ENCODE results near the gene BAD. TPM values are rescaled to one million over a fixed set of nuclear protein-coding genes. Genes with fewer than 3 reads are reported as not detected.

Gene BAD
- polyA plus RNA-seq, 3 donors = 40.5 to 115 (median 70.6) TPM

DNA sequence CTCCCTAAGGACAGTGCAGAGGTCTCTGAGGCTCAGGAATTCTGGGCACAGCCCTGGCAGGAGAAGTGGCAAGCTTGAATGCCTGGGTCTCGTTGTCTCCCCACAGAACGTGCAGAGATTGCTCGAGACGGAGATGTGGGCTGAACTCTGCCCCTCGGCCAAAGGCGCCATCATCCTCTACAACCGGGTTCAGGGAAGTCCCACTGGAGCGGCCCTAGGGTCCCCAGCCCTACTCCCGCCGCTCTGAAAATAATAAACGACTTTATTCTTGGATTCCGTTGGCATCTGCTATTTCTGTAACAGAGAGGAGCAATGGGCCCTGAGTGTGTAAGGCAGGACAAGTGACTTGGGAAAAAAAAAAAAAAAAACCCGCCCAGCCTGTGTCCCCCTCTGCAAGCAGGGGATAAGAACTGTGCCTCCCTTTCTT is 54.7 kb downstream of the BAD start:
- WGBS, 3 donors = 28 to 42% (median 34%) methylated on average over 13 of the region's 13 CpGs
- no peak overlapping the region for H3K27ac ChIP-seq (ENCODE audit: low read depth, low read length)

DNA sequence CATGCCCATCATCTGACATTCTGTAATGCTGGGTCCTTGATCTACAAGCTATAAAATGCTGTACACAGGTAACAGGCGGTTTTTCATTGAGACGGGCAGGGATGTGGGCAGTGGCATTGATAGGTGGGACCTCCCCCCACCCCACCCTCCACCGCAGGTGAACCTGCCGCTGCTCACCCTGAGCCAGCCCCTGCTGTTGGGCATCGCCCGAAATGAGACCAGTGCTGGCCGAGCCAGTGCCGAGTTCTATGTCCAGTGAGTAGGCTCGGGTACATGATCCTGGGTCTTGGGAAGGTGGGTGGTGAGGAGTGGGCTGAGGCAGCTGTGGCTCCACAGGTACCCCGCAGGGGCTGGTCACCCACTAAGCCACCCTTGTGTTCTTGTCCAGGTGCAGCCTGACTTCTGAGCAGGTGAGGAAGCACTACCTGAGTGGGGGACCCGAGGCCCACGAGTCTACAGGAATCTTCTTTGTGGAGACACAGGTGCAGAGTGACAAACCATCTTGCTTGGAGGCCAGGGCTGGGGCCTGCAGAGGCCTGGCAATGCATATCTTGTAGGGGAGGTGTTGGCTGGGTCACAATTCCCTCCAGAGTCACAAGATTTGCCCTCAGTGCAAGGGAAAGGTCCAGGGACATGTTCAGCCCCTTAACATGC is 55.2 kb downstream of the BAD start:
- no peak overlapping the region for H3K27ac ChIP-seq (ENCODE audit: low read depth, low read length)
- WGBS, 3 donors = 78 to 91% (median 89%) methylated on average over 12 of the region's 12 CpGs

DNA sequence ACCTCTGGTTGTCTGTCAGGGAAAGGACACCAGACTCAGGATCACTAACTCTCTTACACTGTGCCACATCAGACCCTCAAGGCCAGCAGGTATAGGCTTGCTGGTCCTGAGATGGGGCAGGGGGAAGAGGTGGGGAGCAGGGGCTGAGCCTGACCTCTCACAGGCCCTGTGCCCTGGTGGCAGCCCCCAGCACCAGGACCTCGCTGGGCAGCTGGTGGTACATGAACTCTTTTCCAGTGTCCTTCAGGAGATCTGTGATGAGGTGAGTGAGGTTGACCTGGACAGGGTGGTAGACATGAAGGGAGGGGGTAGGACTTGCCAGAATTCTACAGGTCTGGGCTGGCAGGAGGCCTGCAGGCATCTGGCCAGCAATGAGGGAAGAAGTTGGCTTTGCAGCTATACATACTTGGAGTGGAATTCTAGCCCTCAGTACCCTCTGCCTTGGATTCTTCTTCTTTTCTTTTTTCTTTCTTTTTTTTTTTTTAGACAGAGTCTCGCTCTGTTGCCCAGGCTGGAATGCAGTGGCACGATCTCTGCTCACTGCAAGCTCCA is 57.0 kb downstream of the BAD start:
- WGBS, 3 donors = 51 to 92% (median 84%) methylated on average over 2 to 3 of the region's 3 CpGs
- H3K27ac ChIP-seq (ENCODE audit: low read depth, low read length) = no peak overlapping the region

DNA sequence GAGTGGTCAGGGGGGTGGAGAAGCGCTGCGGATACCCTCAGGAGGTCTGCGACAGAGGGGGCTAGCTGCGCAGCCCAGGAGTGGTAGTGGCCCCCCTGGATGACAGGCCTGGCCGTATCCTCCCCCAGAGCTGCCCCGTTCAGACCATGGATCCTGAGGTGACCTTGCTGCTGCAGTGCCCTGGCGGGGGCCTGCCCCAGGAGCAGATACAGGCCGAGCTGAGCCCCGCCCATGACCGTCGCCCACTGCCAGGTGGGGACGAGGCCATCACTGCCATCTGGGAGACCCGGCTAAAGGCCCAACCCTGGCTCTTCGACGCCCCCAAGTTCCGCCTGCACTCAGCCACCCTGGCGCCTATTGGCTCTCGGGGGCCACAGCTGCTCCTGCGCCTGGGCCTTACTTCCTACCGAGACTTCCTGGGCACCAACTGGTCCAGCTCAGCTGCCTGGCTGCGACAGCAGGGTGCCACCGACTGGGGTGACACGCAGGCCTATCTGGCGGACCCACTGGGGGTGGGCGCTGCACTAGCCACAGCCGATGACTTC is 57.9 kb downstream of the BAD start:
- H3K27ac ChIP-seq (ENCODE audit: low read depth, low read length) = peak overlapping the region; percentile 48
- 5 to 12% (median 8%) methylated on average over 22 to 26 of the region's 26 CpGs for WGBS, 3 donors

DNA sequence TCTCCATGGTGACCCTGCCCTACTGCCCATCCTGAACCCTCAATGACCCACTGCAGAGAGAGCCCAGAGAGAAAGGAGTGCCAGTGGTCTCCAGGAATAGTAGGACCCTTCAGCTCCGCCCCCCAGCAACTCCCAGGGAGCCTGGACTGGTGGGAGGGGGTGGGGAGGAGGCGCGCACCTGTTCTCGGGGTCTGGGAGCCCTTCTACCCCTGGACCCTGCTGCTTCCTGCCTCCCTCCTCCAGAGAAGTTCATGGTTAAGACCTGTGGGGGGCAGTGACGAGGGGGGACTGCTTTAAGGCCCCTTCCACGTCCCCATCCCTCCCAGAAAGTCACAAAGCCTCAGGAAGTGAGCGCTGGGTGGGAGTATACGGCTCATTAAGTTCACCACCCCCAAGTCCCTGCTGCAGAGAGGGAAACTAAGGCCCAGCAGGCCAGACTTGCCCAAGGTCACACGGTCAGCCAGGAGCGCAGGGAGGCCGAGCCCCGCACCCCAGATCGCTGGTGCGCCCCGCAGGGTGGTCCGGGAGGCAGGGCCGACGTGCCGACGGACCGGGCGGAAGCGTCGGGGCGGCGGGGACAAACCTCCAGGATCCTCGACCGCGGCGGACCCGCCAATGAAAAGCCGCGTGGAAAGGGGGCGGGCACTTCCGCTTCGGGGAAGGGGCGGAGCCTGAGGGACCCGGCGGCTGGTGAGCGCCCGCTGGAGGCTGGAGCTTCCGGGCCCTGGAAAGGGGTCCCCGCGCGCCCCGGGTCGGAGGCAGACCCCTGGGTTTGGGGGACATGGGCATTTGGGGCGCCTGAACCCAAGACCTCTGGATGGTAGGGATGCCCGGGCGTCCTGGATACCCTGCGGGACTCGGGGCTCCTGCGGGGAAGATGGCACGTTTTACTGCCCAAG is 58.6 kb downstream of the BAD start, which contains the start of the genes NUDT22 and TRPT1:
NUDT22 (plus strand) TSS at position 667 of the 899 bp plus-strand sequence. CDS start 379 bp downstream, outside the sequence.
TRPT1 (minus strand) TSS at position 579 of the 899 bp plus-strand sequence; CDS start at position 253, 326 bp downstream.
- peak within 1 kb of the TSS; percentile 48 for H3K27ac ChIP-seq (ENCODE audit: low read depth, low read length)
- WGBS, 3 donors = 1% methylated on average over 52 to 54 of the region's 54 CpGs

DNA sequence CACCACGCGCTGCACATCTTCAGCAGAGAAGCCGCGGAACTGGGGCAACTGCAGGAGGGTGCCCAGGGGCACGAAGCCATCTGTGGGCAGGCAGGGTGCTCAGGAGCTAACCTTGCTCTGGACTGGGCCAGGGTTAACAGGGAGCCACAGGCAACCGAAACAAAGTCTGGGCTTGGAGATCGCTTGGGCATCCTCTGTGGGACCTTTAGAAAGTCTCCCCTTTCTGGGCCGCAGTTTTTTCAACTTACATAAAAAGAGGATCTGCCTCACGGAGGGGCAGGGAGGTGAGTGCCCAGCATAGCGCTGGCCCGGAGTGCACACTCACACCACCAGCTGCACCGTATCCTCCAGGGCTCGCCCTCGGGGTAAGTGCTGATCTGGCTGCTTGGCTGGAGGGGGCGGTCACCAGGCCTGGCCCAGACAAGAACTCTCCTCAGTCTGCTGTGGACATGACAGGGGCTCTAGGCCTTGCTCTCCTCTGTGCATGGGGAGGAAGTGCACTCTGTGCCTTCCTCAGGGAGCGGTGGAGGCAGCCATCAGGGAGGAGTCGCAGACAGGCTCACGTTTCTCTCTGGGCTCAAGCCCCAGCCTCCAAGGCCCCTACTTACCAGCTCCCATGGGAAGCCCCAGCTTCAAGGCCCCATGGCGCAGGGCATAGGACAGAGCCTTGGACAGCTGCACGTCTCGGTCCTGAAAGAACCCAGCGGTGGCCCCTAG is 59.4 kb downstream of the BAD start:
- H3K27ac ChIP-seq (ENCODE audit: low read depth, low read length) = no peak overlapping the region
- WGBS, 3 donors = 56 to 65% (median 62%) methylated on average over 22 of the region's 22 CpGs

DNA sequence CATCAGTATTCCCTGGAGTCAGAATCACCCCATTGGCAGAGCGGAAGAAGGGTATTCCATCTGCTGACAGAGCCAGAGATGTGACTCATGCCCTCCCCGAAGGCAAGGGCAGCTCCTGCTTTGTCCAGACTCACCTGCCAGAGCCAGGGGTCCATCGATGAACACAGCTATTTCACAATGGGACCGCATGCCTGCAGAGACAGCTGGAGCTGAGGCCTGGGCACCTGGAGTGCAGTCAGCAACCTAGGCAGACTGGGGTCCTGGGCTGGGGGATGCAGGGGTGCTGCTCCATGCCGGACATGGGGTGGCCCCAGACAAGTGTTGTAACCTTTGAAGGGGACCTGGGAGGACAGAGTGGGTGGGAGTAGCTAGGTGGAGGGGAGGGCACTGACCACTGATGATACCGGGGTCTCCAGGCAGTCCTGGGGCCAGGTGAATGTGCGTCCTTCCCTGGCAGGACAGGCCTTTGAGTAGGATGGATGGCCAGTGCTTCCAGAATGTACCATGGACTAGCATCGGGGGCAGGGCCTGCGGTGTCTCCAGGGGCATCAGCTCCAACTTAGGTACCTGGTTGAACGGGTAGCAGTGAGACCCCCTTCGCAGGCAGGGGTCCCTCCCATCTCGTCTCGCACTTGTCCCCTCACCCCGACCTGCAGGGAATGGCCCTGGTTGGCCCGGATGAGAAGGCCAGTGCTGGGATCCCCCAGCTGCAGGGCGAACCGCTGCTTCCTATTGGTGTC is 60.1 kb downstream of the BAD start:
- H3K27ac ChIP-seq (ENCODE audit: low read depth, low read length) = no peak overlapping the region
- WGBS, 3 donors = 88 to 91% (median 90%) methylated on average over 17 of the region's 17 CpGs

DNA sequence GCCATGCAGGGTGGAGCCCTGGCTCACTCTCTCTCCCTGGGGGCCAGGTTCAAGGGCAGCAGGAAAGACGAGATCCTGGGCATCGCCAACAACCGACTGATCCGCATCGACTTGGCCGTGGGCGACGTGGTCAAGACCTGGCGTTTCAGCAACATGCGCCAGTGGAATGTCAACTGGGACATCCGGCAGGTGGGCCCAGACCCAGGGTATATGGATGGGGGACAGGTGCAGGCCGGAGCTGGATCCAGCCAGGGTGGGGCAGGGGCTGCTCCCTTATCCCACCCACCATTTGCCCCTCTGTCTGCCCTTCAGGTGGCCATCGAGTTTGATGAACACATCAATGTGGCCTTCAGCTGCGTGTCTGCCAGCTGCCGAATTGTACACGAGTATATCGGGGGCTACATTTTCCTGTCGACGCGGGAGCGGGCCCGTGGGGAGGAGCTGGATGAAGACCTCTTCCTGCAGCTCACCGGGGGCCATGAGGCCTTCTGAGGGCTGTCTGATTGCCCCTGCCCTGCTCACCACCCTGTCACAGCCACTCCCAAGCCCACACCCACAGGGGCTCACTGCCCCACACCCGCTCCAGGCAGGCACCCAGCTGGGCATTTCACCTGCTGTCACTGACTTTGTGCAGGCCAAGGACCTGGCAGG is 61.3 kb downstream of the BAD start:
- 66 to 80% (median 73%) methylated on average over 24 of the region's 24 CpGs for WGBS, 3 donors
- no peak overlapping the region for H3K27ac ChIP-seq (ENCODE audit: low read depth, low read length)

DNA sequence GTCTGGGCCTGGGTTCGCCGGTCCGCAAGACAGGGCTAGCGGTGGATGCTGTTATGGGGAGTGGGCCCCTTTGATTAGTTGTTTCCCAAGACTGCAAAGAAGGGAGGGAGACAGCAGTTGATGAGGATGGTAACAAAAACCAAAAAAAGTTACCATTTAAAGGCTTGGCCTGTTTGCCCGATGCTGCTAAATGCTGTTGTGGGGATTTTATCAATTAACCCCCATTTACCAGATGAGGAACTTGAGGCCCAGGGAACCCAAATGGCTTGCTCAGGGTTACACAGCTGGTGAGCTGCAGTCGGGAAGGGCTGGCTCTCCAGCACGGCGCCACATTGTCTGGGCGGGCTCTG is 61.8 kb downstream of the BAD start:
- WGBS, 3 donors = 67 to 77% (median 69%) methylated on average over 9 of the region's 9 CpGs
- no peak overlapping the region for H3K27ac ChIP-seq (ENCODE audit: low read depth, low read length)

DNA sequence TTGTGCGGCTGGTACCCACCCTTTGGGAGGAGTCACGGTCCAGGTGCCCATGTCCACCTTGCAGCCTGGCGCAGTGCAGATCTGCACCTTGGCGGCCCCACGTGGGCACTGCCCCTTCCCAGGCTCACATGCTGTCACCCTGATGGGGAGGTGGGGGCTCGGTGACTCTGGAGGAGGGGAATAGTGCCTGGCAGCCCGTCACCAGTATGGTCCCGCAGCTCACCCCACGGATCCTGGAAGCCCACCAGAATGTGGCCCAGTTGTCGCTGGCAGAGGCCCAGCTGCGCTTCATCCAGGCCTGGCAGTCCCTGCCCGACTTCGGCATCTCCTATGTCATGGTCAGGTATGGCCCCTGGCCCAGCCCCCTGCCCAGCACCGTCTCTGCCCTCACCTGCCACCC is 63.7 kb downstream of the BAD start:
- H3K27ac ChIP-seq (ENCODE audit: low read depth, low read length) = no peak overlapping the region
- 80 to 92% (median 88%) methylated on average over 14 of the region's 14 CpGs for WGBS, 3 donors

DNA sequence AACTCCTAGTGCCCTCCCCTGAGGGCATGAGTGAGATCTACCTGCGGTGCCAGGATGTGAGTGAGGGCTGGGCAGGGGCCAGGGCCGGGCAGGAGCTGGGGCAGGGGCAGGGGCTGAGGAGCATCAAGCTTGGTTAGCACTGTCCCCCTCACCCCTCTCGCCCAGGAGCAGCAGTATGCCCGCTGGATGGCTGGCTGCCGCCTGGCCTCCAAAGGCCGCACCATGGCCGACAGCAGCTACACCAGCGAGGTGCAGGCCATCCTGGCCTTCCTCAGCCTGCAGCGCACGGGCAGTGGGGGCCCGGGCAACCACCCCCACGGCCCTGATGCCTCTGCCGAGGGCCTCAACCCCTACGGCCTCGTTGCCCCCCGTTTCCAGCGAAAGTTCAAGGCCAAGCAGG is 64.2 kb downstream of the BAD start:
- no peak overlapping the region for H3K27ac ChIP-seq (ENCODE audit: low read depth, low read length)
- 80 to 94% (median 89%) methylated on average over 12 to 17 of the region's 17 CpGs for WGBS, 3 donors

Other genes starting within 250 kb of the BAD start
- gene FLRT1, start 248.7 kb downstream of the BAD start, polyA plus RNA-seq = under 1 TPM; 0.10 to 0.14 (median 0.11) TPM
- 10 to 100 TPM; 27.6 to 66.7 (median 38.7) TPM for gene MACROD1, start 118.6 kb downstream of the BAD start, polyA plus RNA-seq
- 10 to 100 TPM; 30.0 to 65.6 (median 46.3) TPM for gene STIP1, start 98.5 kb downstream of the BAD start, polyA plus RNA-seq
- 10 to 100 TPM in 2 of 3 donors, 1 to 10 TPM in 1; 5.6 to 39.9 (median 26.7) TPM for gene FERMT3, start 77.9 kb downstream of the BAD start, polyA plus RNA-seq
- gene TRPT1, start 58.5 kb downstream of the BAD start, polyA plus RNA-seq = 10 to 100 TPM; 42.2 to 61.3 (median 46.7) TPM
- 10 to 100 TPM; 42.5 to 51.3 (median 49.4) TPM for gene NUDT22, start 58.4 kb downstream of the BAD start, polyA plus RNA-seq
- 10 to 100 TPM; 34.4 to 47.0 (median 42.8) TPM for gene DNAJC4, start 54.1 kb downstream of the BAD start, polyA plus RNA-seq
- gene VEGFB, start 50.1 kb downstream of the BAD start, polyA plus RNA-seq = 100 to 1,000 TPM in 2 of 3 donors, 10 to 100 TPM in 1; 53.2 to 327 (median 249) TPM
- gene FKBP2, start 43.6 kb downstream of the BAD start, polyA plus RNA-seq = 100 to 1,000 TPM; 105 to 176 (median 137) TPM
- 100 to 1,000 TPM; 102 to 148 (median 139) TPM for gene PPP1R14B, start 37.7 kb downstream of the BAD start, polyA plus RNA-seq
- 10 to 100 TPM in 2 of 3 donors, 1 to 10 TPM in 1; 5.7 to 22.2 (median 11.1) TPM for gene PLCB3, start 33.1 kb downstream of the BAD start, polyA plus RNA-seq
- gene GPR137, start 1.2 kb upstream of the BAD start, polyA plus RNA-seq = 10 to 100 TPM; 13.0 to 28.5 (median 25.2) TPM
- gene KCNK4, start 6.6 kb upstream of the BAD start, polyA plus RNA-seq = under 1 TPM in 1 of 3 donors, not detected in 2; 0.04 TPM
- gene CATSPERZ, start 15.7 kb upstream of the BAD start, polyA plus RNA-seq = under 1 TPM in 2 of 3 donors, not detected in 1; 0.15 TPM
- 10 to 100 TPM; 30.1 to 58.1 (median 49.6) TPM for gene ESRRA, start 20.9 kb upstream of the BAD start, polyA plus RNA-seq
- gene TRMT112, start 32.9 kb upstream of the BAD start, polyA plus RNA-seq = 100 to 1,000 TPM; 135 to 387 (median 213) TPM
- 100 to 1,000 TPM; 183 to 391 (median 277) TPM for gene PRDX5, start 33.5 kb upstream of the BAD start, polyA plus RNA-seq
- 10 to 100 TPM in 2 of 3 donors, 1 to 10 TPM in 1; 9.1 to 19.1 (median 11.7) TPM for gene CCDC88B, start 55.5 kb upstream of the BAD start, polyA plus RNA-seq
- 10 to 100 TPM; 11.1 to 29.4 (median 25.3) TPM for gene RPS6KA4, start 74.5 kb upstream of the BAD start, polyA plus RNA-seq

Measured in adipose tissue (tissue), 3 donors.